CD4-positive, alpha-beta T cell treated with Interleukin-12 subunit alpha and Interleukin-12 subunit beta, for 1 hour (primary cell): ENCODE results near the gene EGFL7.

Experiments
- DNase-seq: peaks from one replicate; pipeline ENCODE4 v3.0.0-alpha.2; 2020

The EGFL7 gene

DNA sequence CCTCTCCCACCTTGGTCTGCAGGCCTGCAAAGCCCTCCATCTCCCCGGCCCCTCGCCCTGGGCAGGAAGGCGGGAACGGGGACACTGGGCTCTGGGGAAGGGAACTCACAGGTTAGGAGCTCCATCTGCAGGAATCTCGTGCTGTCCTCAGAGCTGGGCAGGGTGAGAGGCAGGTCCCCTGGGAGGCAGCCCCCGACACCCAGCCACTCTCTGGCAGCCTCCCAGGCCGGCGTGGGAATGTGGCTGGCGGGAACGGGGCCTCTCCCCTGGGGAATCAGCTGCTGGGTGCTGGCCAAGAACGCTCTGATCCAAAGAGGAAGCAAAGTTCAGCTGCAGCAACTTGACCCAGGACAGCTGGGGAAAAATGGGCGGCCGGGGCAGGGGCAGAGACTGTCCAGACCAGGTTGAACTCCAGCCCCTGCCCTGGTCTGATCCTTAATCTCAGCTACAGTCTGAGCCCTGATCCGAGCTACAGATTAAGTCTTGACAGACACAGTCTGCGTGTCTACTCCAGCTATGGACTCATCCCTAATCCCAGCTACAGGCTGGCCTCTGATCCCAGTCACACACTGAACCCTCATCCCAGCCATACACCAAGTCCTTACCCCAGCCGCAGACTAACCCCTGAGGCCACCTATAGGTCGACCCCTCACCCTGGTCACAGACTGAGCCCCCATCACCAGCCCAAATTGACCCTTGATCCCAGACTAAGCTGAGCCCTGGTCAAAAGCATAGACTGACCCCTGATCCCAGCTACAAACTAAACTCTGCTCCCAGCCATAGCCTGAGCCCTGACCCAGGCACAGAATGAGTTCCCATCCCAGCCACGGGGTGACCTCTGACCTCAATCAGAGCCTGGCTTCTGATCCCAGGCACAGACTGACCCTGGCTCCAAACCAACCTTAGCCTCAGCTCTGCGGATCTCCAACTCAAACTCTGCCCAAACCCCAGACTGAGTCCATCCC is 37.3 kb upstream of the EGFL7 start:
- no peak for DNase-seq

DNA sequence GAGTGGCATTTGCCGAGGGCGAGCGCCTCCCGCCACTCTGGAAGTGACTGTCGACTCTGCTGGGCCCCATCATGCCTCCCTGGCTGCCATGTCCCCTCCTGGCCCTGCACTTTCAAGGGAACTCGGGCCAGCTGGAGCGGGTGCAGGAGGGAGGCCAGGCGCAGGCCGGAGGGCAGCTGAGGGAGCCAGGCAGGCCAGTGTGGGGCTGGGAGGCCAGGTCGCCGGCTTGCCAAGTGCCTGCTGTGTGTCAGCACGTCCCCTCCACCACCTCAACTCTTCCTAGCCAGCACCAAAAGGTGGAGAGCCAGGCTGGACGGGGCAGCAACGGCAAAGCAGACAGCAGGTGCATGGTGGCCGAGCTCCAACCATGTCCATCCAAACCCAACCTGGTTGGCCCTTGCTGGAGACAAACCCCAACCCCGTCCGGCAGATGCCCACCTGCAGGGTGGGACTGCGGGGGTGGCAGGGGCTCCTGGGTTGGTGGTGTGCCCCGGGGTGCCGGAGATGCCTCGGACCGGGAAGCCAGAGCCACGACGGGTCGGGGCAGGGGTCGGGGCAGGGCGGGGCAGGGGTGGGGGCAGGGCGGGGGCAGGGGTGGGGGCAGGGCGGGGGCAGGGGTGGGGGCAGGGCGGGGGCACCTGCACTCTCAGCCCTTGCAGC is 36.5 kb upstream of the EGFL7 start:
- DNase-seq: no peak

DNA sequence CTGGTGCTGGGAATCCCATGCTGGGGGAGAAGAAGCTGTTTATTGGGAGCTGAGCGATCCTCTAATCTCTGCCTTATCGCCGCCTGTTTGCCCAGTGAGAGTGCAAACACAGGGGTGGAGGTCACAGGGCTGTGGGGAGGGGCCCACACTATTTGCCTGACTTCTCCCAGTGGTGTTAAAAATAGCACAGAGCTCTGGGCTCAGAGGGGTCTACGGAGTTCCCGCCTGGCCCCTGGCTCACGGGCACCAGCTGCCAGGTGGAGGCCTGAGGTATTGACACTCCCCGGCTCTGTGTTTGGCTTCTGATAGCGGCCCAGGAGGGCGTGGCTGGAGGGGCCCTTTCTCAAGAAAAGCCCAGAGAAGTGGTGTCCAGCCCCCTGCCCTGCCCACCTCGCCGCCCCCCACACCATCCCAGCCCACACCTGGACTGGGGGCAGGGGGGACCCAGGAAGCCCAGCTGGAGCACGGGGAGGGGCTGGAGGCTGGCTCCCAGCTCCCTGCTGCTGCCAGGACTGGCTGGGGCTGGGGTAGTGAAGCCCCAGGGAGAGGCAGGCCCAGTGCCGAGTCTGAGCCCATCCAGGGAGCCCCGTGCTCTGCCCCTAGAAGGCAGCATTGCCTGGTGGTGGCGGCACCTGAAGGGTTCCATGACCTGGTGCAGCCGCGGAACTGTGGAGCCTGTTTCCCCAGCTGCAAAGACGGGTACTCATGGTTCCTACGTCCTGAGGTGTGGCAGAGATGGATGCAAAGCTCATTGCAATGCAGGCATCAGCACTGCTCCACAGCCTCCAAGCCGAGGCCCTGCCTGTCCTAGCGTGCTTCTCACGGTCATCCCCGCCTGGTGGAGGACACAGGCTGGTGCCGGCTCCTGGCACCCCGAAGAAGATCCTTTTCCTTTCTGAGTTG is 35.7 kb upstream of the EGFL7 start:
- DNase-seq: no peak

DNA sequence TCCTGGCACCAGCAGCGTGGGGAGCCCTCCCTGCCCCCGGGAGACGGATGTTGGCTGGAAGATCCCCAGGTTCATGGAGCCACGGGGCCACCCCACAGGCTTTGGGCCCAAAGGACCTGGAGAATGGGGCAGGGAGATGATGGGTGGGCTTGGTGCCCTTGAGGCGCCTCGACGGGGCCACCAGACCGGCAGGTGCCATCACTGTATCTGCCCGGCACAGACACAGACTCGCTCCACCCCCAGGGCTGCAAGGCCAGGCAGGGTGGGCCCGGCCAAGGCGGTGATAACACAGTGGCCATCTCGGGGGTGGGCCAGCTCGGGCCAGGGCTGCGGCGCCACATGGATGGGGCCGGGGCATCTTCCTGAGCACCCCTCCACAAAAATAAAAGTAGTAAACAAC is 35.0 kb upstream of the EGFL7 start:
- DNase-seq: no peak

GRCh38 chr9:136628268-136628667 is 34.4 kb upstream of the EGFL7 start:
- DNase-seq: no peak

- DNase-seq: no peak
These were observed 33.5 kb upstream of the EGFL7 start for GRCh38 chr9:136629001-136629878.

DNA sequence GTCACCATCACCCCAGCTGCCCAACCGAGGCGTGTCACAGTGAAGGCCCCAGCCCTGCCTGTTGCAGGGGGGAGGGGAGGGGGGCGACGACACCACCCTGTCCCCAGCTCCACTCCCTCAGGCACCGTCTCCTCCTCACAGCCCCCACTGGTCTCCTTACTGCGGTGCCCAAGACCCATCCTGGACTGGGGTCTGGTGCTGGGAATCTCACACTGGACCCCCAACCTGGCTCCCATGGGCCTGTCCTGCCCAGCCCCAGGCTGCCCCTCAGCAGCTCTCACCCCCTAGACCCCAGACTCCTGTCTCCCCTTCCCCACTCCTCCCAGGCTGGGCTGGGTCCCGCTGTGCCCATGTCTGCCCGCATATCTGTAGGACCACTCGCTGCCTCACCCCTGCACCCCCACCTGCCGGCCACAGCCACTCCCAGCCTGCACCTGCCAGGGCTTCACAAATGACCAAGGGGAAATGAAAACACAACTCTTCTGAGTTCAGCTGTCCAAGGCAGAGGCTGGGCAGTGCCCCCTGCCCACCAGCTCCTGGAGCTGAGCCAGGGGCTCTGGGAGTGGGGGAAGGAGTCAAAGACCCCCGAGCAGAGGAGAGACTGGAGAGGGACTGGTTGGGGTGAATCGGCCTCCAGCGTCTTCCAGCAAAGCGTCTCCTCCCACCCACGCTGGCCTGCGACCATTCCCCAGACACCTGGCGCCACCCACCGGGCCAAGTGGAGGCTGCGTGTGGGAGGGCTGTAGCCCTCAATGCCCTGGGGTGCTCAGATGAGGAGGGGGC is 32.6 kb upstream of the EGFL7 start:
- peak; percentile 64 for DNase-seq

GRCh38 chr9:136630662-136630992 is 32.1 kb upstream of the EGFL7 start:
- no peak for DNase-seq

- peak; percentile 86 for DNase-seq
These were observed 31.4 kb upstream of the EGFL7 start for GRCh38 chr9:136631038-136632000.

GRCh38 chr9:136632072-136632471 is 30.6 kb upstream of the EGFL7 start:
- peak; percentile 47 for DNase-seq

DNA sequence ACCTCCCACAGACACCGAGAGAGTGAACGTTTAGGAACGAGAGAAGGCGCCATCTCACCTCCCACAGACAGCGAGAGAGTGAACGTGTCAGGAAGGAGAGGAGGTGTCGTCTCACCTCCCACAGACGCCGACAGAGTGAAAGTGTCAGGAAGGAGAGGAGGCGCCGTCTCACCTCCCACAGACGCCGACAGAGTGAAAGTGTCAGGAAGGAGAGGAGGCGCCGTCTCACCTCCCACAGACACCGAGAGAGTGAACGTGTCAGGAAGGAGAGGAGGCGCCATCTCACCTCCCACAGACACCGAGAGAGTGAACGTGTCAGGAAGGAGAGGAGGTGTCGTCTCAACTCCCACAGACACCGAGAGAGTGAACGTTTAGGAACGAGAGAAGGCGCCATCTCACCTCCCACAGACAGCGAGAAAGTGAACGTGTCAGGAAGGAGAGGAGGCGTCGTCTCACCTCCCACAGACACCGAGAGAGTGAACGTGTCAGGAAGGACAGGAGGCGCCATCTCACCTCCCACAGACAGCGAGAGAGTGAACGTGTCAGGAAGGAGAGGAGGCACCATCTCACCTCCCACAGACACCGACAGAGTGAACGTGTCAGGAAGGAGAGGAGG is 30.1 kb upstream of the EGFL7 start:
- peak; percentile 11 for DNase-seq

DNA sequence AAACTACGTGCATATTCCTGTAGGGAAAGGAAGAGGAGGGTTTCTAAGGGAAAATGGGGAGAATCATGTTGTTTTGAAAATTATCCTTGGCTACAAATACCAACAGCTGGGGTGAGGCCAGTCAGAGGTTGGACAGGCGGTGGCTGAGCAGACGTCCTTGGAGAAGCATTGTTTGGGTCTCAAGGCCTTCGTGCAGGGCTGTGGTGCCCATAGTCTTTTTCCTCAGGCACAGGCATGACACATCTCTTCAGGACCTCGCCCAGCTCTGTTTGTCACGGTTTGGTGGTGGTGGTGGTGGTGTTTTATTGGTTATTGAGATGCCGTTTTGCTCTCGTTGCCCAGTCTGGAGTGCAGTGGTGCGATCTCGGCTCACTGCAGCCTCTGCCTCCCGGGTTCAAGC is 27.8 kb upstream of the EGFL7 start:
- DNase-seq: no peak

DNA sequence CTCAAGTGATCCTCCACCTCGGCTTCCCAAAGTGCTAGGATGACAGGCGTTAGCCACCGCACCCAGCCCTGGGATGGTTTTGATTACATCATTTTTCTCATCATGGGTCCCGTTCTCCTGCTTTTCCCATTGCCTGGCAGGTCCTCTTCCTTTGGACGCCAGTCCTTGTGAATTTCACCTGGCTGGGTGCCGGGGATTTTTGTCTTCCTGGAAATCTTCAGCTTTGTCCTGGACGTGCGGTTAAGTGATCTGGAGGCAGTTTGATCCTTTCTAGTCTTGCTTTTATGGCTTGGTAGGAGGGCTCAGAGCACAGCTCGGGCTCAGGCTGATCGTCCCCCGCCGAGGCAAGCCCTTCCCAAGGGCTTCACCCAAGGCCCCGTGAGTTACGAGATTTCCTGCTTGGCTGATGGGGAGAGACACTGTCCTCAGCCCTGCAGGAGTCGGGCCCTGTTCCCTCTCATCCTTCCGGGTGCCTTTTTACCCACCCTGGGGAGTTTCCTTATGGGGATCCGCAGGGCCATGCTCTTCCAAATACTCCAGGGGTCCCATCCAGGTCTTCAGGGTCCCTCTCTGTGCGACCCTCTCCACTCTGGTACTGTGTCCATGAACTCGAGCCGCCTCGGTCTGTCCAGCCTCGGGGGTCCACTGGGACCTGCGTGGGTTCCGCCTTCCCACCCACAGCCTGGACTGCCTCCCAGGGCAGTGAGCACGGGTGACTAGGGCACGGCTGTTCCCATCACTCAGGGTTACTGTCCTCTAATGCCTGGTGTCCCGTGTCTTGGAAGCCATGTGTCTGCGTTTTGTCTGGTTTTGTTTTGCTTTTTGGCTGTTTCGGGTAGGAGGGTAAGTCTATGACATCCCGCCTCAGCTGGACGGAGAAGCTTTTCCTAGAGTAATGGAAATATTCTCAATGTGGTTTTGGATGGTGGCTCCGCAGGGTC is 22.3 kb upstream of the EGFL7 start:
- no peak for DNase-seq

DNA sequence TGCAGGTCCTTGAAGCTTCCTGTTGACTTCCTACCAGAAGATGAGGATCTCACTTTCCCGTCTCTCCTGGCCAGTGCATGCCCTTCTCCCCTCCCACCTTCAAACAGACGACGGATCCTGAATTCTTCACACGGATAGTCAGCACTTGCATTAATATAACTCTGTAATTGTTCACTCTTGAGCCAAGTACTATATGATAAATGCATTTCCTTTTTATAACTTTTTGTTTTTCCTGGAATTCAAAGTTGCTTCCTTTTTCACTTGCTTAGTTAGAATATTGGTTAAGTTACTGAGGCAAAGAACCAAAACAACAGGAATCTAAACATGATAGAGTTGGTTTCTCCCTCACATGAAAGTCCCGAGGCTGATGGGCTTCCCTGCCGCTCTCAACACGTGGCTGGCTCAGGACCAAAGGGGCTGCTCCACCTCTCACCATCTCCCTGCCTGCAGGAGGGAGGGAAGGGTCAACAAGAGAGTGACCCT is 20.2 kb upstream of the EGFL7 start:
- no peak for DNase-seq

DNA sequence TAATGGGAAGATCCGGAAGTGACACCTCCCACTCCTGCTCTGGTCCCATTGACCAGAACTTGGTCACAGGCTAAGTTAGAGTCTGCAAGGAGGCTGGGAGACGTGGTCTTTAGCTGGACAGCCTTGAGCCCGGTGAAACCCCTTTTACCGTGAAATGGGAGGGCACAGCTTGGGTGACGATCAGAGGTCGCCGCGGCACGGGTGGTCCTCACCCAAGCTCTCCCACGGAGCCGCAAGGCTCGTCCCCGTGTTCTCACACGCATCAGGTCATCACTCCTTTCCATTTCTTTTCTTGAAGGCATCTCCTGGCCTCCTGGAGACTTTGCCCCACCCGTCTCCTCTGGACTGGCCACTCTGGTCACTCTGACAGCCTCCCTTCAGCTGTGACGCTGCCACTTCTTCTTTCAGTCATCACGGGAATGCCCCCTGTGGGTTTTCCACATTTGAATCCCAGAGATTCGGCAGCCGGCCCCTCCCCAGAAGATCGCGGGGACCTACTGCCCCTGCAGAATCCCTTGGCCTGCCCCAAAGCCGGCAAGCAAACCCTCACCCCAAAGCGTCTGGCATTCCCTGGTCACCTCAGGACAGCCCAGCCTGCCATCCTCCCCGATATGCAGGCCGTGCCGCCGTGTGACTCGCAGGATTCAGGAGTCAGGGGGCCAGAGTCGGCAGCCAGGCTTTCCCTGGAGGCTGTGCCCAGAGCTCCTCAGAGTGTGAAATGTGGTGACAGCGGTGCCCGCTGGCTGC is 18.9 kb upstream of the EGFL7 start:
- DNase-seq: no peak

DNA sequence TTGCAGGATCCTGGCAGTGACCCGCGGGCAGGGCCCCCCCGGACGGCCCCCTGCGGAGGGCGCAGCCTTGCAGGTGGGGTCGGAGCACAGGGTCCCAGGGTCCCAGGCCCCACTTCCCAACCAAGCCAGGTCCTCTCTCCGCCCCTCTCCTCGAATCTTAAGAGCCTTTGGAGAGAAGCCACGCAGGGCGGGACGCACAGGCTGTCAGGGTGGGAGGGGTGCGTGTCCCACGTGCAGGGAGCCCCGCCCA is 18.4 kb upstream of the EGFL7 start:
- DNase-seq: no peak

GRCh38 chr9:136644593-136645351 is 17.9 kb upstream of the EGFL7 start:
- DNase-seq: peak; percentile 74
